Frontal cortex (tissue), 4 donors: ENCODE results near the gene AGRN. TPM values are rescaled to one million over a fixed set of nuclear protein-coding genes. Genes with fewer than 3 reads are reported as not detected.
"Not testable (repeated sequence)": the region's sequence is repeated elsewhere in the genome, so short reads cannot be mapped to it uniquely, and the experiment has no call there.

Source experiments
- DNase-seq, 2 donors: peaks; one replicate each; pipeline ENCODE4 v3.0.0; 2012; ENCODE audit warnings: low spot score in 2 of 2
- FAIRE-seq: peaks from 2 replicates; lab custom pipeline; 2012; peaks lifted over from hg19 to GRCh38; lab: Jason Lieb, UNC
- total RNA-seq: library from RNA; depleted of rRNA; stranded (reverse); fragments of >200 nt; gene quantifications from one replicate; pipeline ENCODE4 v1.2.3, GENCODE V29; 2014
- donor health status: control.
- donor health status: control.
- donor health status: control.

The AGRN gene
- total RNA-seq, 1 donor from 2014 or later = 51.8 TPM

GRCh38 chr1:981491-981954 is 38.4 kb upstream of the AGRN start:
- FAIRE-seq (no peak), DNase-seq (no peak)

DNA sequence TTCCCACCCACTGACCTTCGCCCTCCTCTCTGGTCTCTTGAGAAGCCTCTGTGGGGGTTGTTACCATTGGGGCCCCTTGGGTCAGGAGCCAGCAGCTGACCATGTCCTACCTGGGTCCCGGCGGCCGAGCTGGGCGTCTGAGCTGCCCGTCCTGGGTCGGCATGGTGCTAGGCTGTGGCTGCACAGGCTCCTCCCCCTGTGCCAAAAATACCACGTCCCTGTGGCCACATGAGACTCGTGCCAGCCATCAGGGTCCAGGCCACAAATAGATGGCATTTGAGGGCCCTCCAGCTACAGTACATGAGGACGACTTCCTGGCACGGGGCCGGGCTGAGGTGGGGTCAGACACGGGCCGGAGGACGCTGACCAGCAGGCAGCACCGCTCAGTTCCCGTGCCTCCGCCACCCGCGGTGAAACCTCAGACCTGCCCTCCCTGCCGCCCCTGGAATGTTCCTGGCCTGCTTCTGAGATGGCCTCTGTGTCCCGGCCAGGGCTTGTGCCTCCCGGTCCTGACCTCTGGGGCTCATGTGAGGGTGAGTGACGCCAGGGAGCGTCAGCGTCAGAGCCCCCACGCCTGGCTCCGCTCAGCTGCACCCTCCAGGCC is 37.9 kb upstream of the AGRN start, which contains the start of gene PERM1:
Gene PERM1, minus strand, starts transcription at position 139 of the 604 bp plus-strand sequence. CDS start 1,064 bp downstream, outside the sequence.
- DNase-seq (no peak), FAIRE-seq (no peak)

DNA sequence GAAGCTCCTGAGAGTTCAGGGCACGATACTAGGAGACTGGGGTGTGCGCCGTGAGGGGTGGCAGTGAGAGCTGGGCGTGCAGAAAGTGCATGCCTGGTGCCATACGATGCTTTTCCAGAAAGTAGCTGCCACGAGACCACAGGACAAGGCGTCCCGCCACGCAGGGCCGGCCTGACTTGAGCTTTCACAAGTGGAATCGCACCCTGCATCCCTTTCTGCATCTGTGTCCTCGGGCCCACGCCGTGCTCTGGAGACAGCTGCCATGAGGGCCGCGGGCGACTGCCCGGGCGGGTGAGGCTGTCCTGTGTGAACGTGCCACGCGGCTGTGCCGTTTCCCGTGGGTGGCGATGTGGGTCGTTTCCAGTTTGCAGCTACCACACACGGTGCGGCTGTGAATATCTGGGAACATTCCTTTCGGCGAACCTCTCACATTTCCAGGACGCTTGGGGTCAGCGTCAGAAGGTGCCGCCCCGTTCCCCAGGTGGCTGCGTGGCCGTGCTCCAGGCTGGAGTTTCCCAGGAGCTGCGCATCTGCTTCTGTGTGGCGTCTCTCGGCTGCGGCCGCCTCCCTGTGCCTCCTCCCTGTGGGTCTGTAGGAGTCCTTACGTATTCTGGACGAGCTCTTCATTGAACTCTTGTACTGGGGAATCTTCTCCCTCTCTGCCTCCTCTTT is 37.0 kb upstream of the AGRN start:
- DNase-seq (no peak), FAIRE-seq (no peak)

DNA sequence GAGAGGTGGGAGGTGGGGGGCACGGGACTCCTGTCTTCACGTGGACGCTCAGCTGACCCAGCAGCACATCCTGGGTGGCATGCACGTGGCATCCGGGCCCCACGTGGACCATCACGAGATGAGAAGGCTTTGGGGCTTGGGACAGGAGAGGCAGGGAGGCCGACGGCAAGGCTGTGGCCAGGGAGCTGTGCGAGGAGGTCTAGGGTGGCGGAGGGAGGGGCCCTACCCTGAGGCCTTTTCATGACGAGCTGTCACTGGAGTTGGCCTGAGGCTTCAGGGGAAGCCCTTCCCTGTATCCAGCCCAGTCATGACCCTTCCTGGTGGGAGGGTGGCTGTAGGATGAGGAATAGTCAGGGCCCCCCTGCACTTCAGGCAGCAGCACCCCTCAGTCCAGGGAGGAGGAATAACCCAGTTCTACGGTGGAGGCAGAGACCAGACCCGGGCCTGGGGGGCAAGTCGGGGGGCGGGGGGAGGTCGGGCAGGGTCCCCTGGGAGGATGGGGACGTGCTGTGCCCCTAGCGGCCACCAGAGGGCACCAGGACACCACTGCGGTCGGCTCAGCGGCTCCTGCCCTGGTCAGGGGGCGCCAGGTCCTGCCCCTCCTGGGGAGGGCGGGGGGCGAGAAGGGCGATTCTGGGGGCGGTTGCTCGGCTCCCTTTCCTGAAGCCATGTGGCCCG is 36.0 kb upstream of the AGRN start:
- DNase-seq = peak in 1 of 2 donors; percentile 84
- FAIRE-seq = no peak

- no peak for FAIRE-seq
- no peak for DNase-seq
Measured at GRCh38 chr1:984476-984814, 35.5 kb upstream of the AGRN start.

- no peak for FAIRE-seq
Measured at GRCh38 chr1:985126-985525, 34.8 kb upstream of the AGRN start.

DNA sequence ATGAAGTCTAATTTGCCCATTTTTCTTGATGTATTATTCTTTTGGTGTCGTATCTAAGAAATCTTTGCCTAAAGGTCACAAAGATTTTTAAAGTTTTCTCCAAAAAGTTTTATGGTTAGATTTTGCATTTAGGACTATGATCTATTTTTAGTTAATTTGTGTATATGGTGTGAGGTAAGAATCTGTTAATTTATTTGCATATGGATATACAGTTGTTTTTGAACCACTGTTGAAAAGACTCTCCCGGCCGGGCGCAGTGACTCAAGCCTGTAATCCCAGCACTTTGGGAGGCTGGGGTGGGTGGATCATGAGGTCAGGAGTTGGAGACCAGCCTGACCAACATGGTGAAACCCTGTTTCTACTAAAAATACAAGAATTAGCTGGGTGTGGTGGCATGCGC is 31.9 kb upstream of the AGRN start:
- FAIRE-seq, DNase-seq: not testable (repeated sequence)

More at GRCh38 chr1:985126-985525, 34.8 kb upstream of the AGRN start:
- no peak for DNase-seq

GRCh38 chr1:991275-991674 is 28.6 kb upstream of the AGRN start:
- not testable (repeated sequence) for DNase-seq, FAIRE-seq

DNA sequence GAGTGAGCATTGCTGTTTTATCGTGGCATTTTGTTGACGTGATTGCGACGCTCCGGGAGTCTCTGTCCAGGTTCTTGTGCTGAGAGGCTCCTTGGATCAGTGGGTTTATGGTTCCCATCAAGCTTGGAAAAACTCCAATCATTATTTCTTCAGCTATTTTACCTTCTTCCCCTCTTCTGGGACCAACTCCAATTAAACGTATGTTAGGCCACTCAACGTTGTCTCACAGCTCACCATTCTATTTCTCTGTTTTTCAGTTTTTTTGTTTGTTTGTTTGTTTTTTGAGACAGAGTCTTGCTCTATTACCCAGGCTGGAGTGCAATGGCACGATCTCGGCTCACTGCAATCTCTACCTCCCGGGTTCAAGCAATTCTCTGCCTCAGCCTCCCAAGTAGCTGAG is 28.0 kb upstream of the AGRN start:
- FAIRE-seq = no peak

DNA sequence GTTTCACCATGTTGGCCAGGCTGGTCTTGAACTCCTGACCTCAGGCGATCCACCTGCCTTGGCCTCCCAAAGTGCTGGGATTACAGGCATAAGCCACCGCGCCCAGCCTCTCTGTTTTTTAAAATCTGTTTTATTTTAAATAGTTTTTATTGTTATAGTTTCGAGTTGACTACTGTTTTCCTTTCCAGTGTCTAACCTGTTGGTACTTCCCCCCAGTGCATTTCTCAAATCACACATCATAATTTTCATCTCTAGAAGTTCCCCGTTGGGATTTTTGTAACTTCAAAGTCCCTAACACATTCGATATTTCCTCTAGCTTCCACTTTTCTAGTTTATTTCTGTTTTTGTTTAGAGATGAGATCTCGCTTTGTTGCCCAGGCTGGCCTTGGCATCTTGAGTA is 27.6 kb upstream of the AGRN start:
- no peak for FAIRE-seq
- no peak for DNase-seq

More for the DNA sequence above, 28.0 kb upstream of the AGRN start:
- DNase-seq = no peak

- FAIRE-seq (no peak), DNase-seq (no peak)
Measured at GRCh38 chr1:993379-993995, 26.4 kb upstream of the AGRN start.

GRCh38 chr1:994546-994945 is 25.4 kb upstream of the AGRN start:
- not testable (repeated sequence) for FAIRE-seq

GRCh38 chr1:995665-996633 is 24.0 kb upstream of the AGRN start:
- FAIRE-seq (no peak), DNase-seq (no peak)

More at GRCh38 chr1:994546-994945, 25.4 kb upstream of the AGRN start:
- not testable (repeated sequence) for DNase-seq

GRCh38 chr1:996851-997712 is 22.8 kb upstream of the AGRN start:
- DNase-seq (no peak), FAIRE-seq (no peak)

DNA sequence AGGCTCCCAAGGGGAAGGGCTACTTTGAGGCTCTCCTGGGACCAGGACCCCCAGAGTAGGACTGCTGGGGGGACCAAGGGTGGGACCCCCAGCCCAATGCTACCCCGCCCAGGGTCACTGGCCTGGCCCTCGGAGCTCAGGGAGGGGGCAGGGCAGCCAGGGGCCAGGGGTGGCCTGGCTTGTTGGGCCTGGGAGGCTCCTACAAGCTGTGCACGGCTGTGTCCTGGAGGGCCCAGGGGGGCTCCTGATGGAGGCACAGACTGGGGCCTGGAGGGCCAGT is 22.3 kb upstream of the AGRN start:
- FAIRE-seq (no peak), DNase-seq (no peak)

DNA sequence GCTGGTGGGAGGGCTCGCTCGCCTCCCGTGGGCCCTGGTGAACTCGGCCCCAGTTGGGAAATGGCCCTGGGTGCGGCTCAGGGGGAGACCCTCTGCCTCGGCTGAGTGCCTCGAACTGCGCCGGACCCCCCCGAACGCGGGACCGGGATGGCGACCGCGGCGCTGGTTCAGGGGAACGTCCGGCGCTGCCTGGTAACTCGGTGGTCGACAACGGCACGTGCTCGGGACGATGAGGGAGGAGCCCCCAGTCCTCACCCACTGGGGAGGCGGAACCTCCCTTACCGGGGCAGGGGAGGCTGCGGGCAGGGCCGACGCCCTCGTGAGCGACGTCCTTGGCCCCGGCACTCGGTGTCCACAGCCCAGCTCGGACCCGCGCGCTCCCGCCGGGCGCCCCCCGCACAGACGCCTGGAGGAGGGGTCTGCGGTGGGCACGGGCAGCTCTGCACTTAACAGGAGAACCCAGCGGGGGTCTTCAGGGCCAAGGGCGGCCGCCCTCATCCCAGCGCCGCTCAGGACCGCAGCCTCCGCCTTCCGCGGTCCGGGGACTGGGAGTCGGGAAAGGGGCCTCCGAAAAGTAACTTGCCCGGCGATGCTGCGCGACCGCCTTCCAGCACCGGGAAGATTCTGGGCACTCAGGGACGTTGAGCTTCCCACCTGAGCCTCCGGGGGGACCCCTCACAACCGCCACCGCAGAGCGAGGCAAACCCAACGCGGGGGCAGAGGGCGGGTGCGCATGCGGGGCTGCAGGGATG is 21.8 kb upstream of the AGRN start:
- FAIRE-seq (no peak), DNase-seq (peak in 1 of 2 donors; percentile 37)

GRCh38 chr1:998745-998994 is 21.2 kb upstream of the AGRN start:
- DNase-seq (no peak), FAIRE-seq (no peak)

- FAIRE-seq (no peak), DNase-seq (peak in 1 of 2 donors; percentile 65)
Measured at GRCh38 chr1:998995-999724, 20.8 kb upstream of the AGRN start.
